GF-D8 (cell line): ENCODE results near the gene CASK.

ENCODE experiments used
- DNase-seq: peaks from one replicate; lab custom pipeline; 2025; lab: John Stamatoyannopoulos, UW

CASK gene, protein sequence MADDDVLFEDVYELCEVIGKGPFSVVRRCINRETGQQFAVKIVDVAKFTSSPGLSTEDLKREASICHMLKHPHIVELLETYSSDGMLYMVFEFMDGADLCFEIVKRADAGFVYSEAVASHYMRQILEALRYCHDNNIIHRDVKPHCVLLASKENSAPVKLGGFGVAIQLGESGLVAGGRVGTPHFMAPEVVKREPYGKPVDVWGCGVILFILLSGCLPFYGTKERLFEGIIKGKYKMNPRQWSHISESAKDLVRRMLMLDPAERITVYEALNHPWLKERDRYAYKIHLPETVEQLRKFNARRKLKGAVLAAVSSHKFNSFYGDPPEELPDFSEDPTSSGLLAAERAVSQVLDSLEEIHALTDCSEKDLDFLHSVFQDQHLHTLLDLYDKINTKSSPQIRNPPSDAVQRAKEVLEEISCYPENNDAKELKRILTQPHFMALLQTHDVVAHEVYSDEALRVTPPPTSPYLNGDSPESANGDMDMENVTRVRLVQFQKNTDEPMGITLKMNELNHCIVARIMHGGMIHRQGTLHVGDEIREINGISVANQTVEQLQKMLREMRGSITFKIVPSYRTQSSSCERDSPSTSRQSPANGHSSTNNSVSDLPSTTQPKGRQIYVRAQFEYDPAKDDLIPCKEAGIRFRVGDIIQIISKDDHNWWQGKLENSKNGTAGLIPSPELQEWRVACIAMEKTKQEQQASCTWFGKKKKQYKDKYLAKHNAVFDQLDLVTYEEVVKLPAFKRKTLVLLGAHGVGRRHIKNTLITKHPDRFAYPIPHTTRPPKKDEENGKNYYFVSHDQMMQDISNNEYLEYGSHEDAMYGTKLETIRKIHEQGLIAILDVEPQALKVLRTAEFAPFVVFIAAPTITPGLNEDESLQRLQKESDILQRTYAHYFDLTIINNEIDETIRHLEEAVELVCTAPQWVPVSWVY

DNA sequence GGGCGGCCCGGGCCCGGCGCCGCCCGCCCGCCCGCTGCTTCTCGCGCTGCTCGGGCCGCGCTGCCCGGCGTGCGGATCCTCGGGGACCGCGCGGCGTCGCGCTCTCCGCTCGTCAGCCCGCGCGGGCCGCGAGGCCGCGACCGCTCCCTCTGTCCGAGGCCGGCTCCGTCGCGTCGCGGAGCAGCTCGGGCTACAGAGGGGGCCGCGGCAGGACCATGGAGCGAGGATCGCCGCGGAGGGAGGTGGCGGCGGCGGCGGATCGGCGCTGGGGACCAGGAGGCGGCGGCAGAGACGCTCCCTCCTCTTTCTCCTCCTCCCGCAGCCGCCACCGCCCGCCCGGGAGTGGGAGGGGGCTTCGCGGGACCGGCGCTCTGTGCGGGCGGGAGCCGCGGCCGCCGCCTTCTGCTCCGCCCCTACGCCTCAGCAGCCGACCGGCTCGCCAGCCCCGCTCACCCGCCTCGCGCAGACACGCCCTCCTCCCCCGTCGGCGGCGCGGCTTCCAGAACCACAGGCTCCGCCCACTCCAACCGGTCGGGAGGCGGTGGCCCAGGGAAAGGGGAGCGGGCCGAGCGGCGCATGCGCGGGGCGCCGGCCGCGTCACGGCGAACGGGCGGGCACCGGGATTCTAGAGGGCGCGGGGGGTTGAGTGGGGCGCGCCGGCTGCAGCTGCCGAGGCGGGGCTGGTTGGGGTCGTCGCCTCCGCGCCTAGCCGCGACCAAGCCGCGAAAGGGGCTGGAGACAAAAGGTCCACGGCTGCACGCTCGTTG lies at the start of gene CASK:
Gene CASK, minus strand, starts transcription at position 344 of the 767 bp plus-strand sequence. CDS start 566 bp downstream, outside the sequence.
- no peak for DNase-seq

DNA sequence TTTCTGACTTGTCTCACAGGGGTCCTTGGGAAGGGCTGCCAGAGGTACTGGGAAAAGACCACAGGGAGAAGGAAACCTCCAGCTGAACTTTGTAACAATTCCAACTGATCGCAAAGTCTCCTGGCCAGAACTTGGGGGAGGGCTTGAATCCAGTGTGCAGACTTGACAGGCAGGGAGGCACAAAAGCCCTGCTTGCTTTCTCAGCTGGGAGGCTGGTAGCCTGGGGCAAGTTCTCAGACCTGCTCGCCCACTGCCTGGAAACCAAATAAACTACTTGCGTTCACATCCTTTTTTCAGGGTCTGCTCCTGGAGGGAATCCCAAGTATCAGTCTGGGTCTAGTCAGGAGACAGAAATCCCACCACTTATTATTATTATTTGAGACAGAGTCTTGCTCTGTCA lies 48.0 kb upstream of the CASK start:
- no peak for DNase-seq

DNA sequence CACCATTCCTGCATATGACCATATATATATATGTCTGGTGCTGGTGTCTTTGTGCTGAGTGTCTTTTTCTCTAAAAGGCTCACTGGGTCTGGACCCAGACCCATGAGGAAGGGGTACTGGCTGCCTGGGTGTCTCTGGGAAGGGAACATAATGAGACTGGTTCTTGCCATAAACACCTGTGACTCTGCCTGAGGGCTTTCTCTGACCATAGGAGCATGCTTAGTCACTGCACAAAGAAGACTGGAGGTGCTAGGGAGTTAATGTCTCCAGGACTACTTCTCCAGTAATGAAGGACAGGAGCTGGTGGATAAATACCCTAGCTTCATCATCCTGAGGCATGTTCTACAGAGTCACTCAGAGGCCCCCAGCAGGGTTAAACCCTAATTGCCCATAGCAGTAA lies 47.1 kb upstream of the CASK start:
- DNase-seq: no peak

DNA sequence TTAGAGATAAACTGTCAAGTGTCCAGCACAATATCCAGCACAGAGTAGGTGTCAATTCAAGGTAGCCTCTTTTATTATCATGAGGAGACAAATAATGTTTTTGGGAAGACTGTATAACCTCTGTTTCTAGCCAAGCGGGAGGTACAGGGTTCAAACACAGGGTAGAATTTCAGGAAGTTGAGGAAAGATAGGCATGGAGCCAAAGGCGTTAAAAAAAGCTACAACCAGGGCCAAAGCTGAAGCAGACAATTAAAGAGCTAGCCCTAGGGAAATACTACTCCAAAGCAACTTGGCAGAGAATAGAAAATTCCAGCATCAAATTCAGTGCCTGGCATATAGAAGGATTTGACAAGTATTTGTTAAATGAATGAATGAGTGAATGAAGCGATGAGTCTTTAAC lies 40.0 kb upstream of the CASK start:
- DNase-seq: no peak

DNA sequence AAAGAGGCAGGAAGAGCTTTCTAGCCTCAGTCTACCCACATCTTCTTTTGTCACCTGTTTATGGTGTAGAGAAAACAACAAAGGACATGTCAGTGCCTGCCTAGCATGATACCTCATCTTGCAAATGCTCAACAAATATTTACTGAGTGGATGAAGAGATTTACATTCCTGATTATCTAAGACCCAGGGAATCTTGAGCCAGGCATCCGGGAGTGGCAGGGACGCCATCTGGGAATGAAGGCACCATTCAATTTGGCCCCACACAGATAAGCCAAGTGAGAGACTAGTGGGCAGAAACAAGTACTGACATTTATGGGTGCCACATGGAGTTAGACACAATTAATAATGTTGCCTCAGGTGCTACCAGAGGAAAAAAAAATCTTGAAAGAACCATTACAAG lies 36.8 kb upstream of the CASK start:
- DNase-seq: no peak

DNA sequence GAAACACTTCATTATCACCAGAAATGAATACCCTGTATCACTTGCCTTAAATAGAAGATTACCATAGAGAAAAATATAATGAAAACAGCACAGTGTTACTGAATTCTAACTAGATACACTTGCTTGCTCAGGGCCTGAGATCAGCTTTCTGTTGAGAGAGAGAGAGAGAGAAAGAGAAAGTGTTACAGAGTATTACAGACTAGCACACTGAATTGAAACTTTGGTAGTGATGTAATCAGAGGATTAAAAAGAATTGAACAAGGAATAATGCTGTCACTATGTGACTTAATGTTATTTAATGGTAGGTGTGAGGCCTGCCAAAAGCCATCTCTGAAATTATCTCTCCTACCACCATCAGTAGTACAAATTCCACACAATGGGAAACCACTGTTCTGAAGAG lies 35.5 kb upstream of the CASK start:
- DNase-seq: no peak

DNA sequence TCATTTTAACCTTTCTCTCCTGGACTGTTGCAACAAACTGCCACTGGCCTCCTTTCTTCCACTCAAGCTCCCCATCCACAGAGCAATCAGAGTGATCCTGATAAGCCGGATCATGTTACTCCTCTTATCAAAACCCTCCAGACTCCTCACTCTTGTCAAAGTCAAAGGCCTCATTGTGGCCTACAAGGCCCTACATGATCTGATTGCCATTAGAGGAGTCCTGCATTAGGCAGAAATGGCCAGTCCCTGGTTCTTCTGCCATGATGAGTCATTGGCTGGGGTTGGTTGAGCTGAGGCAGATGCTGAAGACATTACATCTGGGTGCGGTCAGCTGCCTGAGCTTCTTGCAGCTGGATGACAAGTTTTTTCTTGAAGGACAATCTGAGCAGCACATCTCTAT lies 32.7 kb upstream of the CASK start:
- DNase-seq: no peak

DNA sequence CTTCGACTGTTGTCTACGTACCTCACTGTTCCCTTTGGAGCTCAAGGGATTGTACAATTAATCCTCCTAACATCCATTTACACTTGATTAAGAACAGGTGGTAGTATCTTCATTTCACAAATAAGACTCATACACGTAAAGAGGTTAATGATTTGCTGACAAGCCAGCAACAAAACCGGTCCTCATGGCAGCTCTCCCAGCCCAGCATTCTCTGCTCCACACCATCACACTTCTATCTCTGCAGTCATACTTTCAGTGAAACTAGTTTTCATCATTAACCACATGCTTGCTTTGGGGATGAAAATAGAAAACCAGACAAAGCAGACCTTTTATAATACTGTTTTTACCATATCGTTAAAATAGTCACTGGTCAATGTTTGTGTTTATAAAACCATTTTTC lies 28.7 kb upstream of the CASK start:
- no peak for DNase-seq

DNA sequence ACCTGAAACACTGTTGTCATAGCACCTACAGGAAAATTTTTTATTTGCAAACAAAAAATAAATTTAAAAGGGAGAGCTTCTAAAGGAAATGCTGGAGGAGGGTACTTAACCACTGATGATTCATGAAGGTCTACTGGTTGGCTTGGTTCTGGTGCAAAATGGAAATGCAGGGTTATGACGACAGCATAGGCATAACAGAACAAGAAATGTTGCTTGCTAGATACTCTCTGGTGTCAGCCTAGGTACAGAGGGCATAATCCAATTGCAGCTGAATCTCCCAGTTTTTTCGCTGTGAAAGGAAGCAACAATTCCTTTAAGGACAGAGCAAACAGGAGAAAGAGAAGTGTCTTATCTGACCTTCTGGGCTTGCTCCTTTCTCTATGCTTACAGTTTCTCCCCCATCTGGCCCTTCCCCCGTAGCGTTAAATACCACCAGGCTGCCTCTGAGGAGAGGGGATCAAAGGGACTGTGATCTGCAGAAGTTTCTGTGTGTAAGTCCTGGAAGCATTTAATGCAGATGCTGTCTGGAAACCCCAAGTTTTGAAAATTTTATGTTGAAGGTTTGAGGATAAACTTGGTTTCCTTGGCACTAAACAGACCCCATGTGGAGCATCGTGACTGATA lies 23.7 kb upstream of the CASK start:
- DNase-seq: no peak

DNA sequence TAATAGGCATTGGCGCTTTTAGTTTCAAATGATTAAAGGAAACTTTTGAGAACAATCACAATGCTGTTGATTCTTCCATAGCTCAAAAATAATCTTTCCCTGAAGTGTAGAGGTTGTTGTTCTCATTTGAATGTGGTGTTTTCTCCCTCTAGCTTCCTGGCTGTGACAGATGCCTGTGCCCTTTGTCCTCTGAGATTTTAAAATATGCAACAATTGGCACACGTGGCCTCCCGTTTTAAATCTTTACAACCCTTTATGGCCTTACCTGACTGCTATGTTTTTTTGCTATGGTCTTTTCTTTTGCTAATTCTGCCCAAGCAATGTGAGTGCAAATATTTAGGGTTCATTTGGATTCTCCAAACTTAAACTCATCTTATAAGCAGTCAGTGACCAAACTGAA lies 22.9 kb upstream of the CASK start:
- no peak for DNase-seq

DNA sequence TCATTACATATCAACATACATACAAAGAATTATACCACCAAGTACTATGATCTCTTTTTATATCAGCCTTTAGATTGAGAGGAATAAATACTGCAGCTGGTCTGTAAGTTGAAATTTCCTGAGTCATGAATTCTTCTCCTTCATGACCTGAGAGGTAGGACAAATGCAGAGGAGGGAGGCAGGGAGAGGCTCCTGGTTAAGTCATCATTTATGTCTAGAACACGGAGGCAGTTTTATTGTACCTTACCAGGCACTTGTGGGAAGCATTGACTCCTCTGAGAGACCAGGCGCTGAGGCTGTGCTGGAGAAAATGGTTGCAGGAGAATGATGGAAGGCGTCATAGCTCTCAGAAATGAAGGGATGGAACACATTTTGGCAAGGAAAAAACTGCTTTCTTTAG lies 12.5 kb upstream of the CASK start:
- DNase-seq: no peak

DNA sequence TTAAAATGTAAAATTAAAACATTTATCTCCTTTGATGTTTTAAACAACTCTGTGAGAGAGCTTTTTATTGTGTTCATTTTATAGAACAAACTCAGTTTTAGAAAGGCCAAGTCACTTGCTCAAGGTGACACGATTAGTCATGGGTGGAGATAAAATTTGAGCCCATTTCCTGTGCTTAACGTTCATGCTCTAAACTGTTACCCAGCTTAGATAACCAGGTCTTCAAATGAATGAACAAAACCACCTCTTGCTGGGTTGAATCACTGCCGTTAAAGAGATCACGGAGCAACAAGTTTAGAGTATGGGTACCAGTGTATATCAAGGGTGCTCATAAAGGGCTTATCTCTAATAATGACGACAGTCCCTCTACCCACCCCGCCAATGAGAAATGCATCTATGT lies 10.2 kb upstream of the CASK start:
- no peak for DNase-seq

DNA sequence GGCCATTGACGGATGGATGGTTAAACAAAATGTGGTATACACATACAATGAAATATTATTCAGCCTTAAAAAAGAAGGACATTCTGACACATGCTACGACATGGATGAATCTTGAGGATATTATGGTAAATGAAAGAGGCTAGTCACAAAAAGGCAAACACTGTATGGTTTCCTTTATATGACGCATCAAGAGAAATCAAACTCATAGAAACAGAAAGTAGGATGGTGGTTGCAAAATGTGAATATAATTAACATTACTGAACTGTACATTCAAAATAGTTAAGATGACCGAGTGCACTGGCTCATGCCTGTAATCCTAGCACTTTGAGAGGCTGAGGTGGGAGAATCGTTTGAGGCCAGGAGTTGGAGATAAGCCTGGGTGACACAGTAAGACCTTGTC lies 9.5 kb upstream of the CASK start:
- DNase-seq: no peak

DNA sequence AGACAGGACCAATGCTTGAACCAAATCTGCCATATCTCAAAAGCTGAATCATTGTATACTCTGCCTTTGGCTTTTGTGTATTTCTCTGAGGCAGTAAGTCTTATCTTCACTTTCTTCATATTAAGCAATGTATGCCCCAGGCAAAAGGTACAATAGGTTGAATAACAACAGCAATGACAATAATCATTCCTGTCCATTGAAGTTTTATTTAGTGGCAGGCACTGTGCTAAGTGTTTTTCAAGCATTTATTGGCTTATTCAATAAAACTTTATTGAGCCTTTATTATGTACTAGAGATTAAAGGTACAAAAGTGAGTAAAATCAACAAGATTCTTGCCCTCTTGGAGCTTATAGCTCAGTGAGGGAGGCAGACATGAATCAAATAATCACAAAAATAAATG lies 8.2 kb upstream of the CASK start:
- DNase-seq: no peak

DNA sequence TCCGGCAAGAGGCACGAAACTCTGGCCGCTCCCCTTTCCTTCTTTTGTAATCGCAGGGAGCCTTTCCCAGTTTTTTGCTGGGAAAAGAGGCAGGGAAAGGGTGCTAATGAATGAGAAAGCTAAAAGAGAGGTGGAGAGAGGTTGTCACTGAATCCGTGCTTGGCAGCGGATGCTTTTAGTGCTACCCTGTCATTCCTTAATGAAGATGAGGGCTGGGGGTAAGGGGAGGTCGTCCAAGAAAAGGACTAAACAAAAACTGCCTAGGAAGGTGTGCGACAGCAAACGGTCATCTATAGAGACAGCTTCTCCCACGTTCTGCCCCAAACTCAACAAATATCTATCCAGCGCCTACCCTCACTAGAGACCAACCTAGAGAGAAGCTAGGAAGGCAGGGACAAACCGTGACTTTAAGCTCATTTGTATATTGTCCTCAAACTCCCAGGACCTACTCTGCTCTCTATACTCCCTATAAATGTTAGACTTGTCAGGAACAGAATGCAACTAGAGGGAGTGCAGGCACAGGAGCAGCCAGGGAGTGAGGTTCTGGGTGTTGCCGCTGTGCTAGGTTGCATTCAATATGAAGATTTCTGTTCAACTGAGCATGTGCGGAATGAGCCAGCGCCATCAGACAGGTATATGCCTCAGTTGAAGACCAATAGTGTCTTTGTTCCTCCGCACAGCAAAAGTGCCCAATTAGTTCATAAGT lies 777 bp upstream of the CASK start:
- no peak for DNase-seq

DNA sequence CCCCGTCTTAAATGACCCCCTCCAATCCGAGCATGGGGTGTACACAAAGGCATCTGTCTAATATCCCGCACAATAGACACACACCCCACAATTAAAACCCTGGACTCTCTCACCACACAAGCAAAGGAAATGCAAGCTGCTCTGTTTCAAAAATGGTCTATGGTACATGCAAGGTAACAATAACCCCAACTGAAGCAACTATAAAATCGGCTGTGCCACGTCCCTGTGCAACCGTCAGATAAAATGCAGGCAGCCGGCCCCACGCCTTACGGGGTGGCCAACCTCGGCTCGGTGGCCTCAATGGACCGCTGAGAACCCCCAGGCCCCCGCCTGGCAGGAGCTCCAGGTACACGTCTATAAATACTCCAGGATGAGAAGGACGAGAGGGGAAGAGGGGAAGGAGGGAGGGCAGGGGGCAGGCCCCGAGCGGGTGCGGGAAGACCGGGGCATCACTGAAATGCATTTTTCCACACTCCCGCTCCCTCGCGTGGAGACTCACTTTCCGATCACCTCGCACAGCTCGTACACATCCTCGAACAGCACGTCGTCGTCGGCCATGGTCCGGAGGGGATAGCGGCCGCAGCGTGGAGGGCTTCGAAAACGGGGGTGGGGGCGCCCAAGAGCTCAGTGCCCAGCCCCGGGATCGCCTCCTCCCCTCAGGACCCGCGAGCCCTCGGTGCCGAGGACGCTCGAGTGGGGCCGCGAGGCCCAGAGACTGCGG lies 763 bp downstream of the CASK start:
- no peak for DNase-seq

DNA sequence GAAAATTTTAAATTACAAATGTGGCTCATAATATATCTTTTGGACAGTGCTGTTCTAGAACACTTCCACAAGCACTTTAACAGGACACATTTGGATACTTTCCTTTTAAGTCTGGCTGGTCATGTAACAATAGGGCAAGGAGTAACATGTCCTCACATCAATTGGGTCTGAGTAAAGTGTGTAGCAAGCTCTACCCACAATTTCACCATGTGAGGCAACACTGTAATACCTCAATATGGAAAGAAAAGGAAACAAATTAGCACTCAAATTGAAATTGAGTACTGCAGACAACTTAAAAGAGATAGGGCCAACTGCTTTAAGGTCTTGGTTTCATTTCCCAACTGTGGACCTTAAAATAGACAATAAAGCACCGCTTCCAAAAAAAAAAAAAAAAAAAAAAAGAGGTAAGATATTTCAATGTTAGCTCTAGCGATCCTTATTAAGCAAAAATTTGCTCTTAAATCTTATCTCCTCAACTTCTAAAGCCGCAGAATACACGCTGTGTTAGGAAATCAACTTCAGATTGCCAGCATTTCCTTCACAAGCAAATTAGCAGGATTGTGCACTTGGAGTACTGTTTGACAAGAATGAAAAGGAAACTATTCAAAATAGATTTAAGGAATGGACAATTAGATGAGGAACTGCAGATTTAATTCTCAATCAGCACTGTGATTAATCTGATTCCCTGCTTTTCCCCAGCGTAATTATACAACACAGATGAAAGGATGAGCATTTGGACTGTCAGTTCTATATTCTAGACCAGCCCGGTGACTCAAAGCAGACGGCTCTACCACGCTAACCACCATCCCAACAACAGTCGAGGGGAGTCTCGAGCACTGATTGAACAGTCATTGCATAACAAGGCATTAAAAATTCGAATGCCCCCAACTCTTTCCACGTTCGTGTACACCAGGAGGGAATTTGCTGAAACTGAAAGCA lies 1.6 kb downstream of the CASK start:
- no peak for DNase-seq

DNA sequence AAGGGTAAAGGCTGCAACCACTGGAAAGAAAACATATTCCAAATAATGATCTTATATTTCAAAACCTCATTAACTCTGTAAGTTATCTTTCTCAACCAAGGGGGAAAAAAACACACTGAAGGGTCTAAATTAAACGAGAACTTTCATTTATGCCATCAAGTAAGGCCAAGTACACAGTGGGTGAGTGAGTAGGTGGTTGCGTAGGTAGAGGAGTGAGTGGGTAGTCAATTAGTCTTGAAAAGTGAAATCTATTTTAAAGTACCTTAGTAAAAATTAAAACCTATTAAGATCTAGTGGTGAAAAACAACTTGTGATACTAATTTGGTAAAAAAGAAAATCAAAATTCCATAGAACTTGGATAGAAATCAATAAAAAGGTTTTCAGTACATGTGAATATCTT lies 3.5 kb downstream of the CASK start:
- no peak for DNase-seq

DNA sequence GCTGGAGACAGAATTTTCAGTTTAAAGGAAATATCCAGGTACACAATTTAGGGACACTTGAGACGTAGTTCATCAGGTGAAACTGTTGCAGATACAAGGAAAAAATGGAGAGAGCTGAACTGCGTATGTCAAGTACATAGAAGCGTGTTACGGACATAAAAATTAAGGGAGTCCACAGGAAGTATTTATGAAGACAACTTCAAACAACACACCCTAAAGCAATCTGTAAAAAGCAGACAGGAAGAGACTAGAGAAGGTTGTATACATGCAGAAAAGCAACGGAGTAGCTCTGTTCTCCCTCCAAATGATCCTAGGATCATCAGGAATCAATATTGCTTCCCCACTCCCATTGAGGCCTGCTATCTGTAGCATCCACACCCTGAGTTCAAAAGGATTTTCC lies 5.8 kb downstream of the CASK start:
- DNase-seq: no peak

DNA sequence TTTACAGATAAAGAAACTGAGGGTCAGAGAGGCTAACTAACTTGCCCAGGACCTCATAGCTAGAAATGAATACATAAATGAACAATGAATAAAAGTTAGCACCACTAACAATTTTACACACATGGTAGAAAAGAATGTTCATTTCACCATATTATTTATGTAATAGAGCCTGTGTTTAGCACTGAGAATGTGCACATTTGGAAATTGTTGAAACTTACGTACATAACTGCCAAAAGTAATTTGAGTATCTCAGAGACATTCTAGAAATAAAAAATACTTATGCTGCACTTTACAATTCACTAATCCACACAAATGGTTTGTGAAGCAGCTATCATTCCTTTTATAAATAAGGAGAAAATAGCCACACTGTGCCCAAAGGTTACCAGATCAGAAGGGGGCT lies 9.9 kb downstream of the CASK start:
- no peak for DNase-seq
